ENCODE data around the gene MAPRE3. TPM values are rescaled to one million over a fixed set of nuclear protein-coding genes. Genes with fewer than 3 reads are reported as not detected.
A peak's percentile ranks its signal among the peaks of the same experiment; 100 is the strongest.
"Not testable (repeated sequence)": the region's sequence is repeated elsewhere in the genome, so short reads cannot be mapped to it uniquely, and the experiment has no call there.

The MAPRE3 gene
- total RNA-seq (2021; fragmentation: NEBNext Ultra II Directional; extraction: Animal tissue kit (Norgen Biotek cat#: 25700)), result 10 to 100 TPM; 17.0 to 20.4 (median 17.7) TPM
- long read RNA-seq, transcript MAPRE3-201 (7 exons, 1,892 nt), result major isoform, 7 of 11 reads
- long read RNA-seq, partial matches to known transcripts, result 0 of 11 reads
- long read RNA-seq, other reads (novel, unspliced or antisense), result 2 of 11 reads

- no peaks in the 10 kb centered on the region for H3K36me3 Mint-ChIP-seq (ENCODE audit: low read depth)
- no peak for TF ChIP-seq CTCF (IDR thresholded peaks at IDR 0.05)
- H3K27ac Mint-ChIP-seq, result peak within 1 kb of the TSS; percentile 77
- peak; percentile 31 for DNase-seq
- peaks cover 27% of the 10 kb centered on the region for H3K27me3 Mint-ChIP-seq (ENCODE audit: insufficient read depth)
- H3K4me1 Mint-ChIP-seq (ENCODE audit: low read depth), result peaks cover 31% of the 10 kb centered on the region
- H3K4me3 Mint-ChIP-seq, result peak within 1 kb of the TSS; percentile 89
- no peaks in the 10 kb centered on the region for H3K9me3 Mint-ChIP-seq
These were observed at the start of gene MAPRE3 for GRCh38 chr2:26970244-26970927. TSS of gene MAPRE3 (plus strand) at chr2:26970637. CDS start at chr2:27022219, 51,582 bp downstream.

- Mint-ChIP-seq H3K36me3 (ENCODE audit: low read depth) (no peaks in the 10 kb centered on the region), H3K4me1 (ENCODE audit: low read depth) (peaks cover 8% of the 10 kb centered on the region; the same call in 1 of the 2 replicates), H3K9me3 (no peaks in the 10 kb centered on the region), H3K27me3 (ENCODE audit: insufficient read depth) (peaks cover 29% of the 10 kb centered on the region), H3K4me3 (no peak overlapping the region), H3K27ac (no peak overlapping the region)
- DNase-seq, result no peak
- TF ChIP-seq CTCF (IDR thresholded peaks at IDR 0.05), result no peak
These were observed 49.1 kb upstream of the MAPRE3 start for GRCh38 chr2:26921323-26921722.

- Mint-ChIP-seq H3K9me3 (no peaks in the 10 kb centered on the region), H3K36me3 (ENCODE audit: low read depth) (no peaks in the 10 kb centered on the region), H3K27me3 (ENCODE audit: insufficient read depth) (peaks cover 40% of the 10 kb centered on the region), H3K4me3 (no peak overlapping the region), H3K4me1 (ENCODE audit: low read depth) (peaks cover 8% of the 10 kb centered on the region; the same call in 1 of the 2 replicates), H3K27ac (no peak overlapping the region)
- TF ChIP-seq CTCF (IDR thresholded peaks at IDR 0.05), result peak; percentile 65
- DNase-seq, result no peak
These were observed 47.8 kb upstream of the MAPRE3 start for GRCh38 chr2:26922405-26923188.

- not testable (repeated sequence) for H3K9me3 Mint-ChIP-seq; H3K36me3 Mint-ChIP-seq (ENCODE audit: low read depth); H3K27ac Mint-ChIP-seq; H3K4me3 Mint-ChIP-seq; DNase-seq; H3K4me1 Mint-ChIP-seq (ENCODE audit: low read depth)
- peaks cover 45% of the 10 kb centered on the region for H3K27me3 Mint-ChIP-seq (ENCODE audit: insufficient read depth)
These were observed 47.3 kb upstream of the MAPRE3 start for GRCh38 chr2:26923189-26923466.

- Mint-ChIP-seq H3K4me1 (ENCODE audit: low read depth) (peaks cover 8% of the 10 kb centered on the region; the same call in 1 of the 2 replicates), H3K4me3 (no peak overlapping the region), H3K36me3 (ENCODE audit: low read depth) (no peaks in the 10 kb centered on the region), H3K27me3 (ENCODE audit: insufficient read depth) (peaks cover 50% of the 10 kb centered on the region), H3K9me3 (no peaks in the 10 kb centered on the region), H3K27ac (no peak overlapping the region)
- TF ChIP-seq CTCF (IDR thresholded peaks at IDR 0.05), result no peak
- no peak for DNase-seq
These were observed 45.7 kb upstream of the MAPRE3 start for GRCh38 chr2:26924731-26925099.
